IPS-20b (cell line): Measurements from ENCODE around the gene SLC50A1.

Experiments used
- H3K27ac ChIP-seq: one replicate; pipeline ENCODE4 v1.5.1; 2013; ENCODE audit warnings: low read length
- H3K27me3 ChIP-seq: 2 replicates; pipeline ENCODE4 v1.6.1; 2013; ENCODE audit warnings: mild to moderate bottlenecking, low read length, inconsistent platforms; ENCODE audit not compliant: insufficient read depth
- H3K36me3 ChIP-seq: 2 replicates; pipeline ENCODE4 v1.6.1; 2013; ENCODE audit warnings: low read depth, mild to moderate bottlenecking, inconsistent platforms, low read length, moderate library complexity; ENCODE audit not compliant: insufficient read depth
- H3K4me1 ChIP-seq: 2 replicates; pipeline ENCODE4 v1.6.1; 2013; ENCODE audit warnings: mild to moderate bottlenecking, control low read depth, inconsistent platforms, low read length, moderate library complexity; ENCODE audit not compliant: insufficient read depth
- H3K4me3 ChIP-seq: 2 replicates; pipeline ENCODE4 v1.5.1; 2013; ENCODE audit warnings: mild to moderate bottlenecking, low read length, inconsistent platforms
- H3K9ac ChIP-seq: 2 replicates; pipeline ENCODE4 v1.6.1; 2013; ENCODE audit warnings: low read depth, mild to moderate bottlenecking, inconsistent platforms, low read length, moderate library complexity
- H3K9me3 ChIP-seq: 2 replicates; pipeline ENCODE4 v1.6.1; 2013; ENCODE audit warnings: mild to moderate bottlenecking, low read depth, low read length, inconsistent platforms; ENCODE audit not compliant: insufficient read depth

SLC50A1 gene

DNA sequence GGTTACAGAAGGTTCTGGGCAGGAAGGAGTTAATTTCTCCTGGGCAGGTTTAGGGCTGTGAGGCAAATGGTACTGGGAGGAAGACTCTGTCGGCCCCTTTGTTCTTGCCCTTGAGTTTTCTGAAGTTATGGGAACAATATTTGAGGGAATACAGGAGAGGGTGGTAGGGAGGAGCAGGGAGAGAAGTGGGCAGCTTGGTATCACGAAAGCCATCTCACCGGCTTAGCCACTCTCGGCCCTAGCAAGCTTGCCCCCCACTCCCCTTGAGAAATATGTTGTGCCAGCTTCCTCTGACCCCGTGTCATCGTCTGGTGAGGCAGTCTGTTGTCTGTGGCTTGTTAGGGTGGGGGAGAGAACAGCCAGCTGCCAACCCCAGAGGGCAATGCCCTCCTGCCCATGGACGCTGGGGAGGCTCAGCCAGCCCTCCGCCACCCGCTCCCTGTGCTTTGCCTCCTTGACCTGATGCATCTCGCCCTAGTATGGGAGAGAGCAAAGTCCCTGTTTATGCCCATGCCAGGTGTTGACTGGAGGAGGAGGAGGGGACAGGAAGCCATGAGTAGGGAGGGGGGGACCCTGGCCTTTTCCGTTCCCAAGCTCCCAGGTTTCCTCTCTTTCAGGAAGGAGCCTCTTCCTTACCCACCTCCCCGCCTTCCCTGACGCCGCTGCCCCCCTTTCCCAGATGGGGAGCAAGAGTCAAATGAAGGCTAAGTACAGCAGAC lies 6.7 kb upstream of the SLC50A1 start:
- Histone ChIP-seq H3K9ac (peak overlapping the region; percentile 36; the same call in 1 of the 2 replicates), H3K27me3 (peaks cover 79% of the 10 kb centered on the region), H3K4me3 (peak overlapping the region; percentile 63), H3K4me1 (peaks cover 39% of the 10 kb centered on the region), H3K9me3 (no peaks in the 10 kb centered on the region), H3K36me3 (peaks cover 6% of the 10 kb centered on the region), H3K27ac (no peak overlapping the region)

DNA sequence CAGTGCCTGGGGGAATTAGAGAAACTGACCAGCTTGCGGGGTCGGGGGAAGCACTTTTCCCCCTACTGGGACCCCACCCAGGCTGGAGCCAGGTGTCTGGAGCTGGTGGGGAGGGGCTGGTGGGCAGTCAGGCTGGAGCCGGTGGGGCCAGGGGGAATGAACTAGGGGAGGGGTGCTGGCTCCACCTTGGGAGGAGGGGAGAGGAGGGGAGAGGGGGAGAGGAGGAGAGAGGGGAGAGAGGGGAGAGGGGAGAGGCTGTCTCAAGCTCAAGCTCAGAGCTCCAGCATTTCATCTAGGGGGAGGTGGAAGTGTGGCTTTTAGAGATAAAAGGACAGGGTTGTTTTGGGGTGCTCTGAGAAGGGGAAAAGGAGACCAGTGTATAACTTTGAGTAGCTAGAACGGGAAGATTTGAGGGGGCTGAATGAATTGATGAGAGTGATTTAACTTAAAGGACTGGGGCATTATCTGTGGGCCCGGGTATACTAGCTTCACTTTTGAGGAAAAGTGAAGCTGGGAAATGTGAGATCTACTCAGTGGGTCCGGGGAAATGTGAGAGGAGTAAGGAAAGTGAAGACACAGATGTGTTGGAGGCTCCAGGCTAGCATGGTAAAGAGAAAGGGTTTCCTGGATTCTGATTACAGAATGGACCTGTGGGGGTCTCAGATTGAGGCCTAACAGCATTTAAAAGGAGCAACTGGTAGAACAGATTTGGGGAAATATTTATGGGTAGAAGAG lies 5.2 kb upstream of the SLC50A1 start:
- Histone ChIP-seq H3K4me1 (peaks cover 30% of the 10 kb centered on the region), H3K9ac (peak overlapping the region; percentile 58; the same call in 1 of the 2 replicates), H3K27ac (no peak overlapping the region), H3K27me3 (peaks cover 63% of the 10 kb centered on the region), H3K4me3 (peak overlapping the region; percentile 63; the same call in 1 of the 2 replicates), H3K36me3 (peaks cover 6% of the 10 kb centered on the region), H3K9me3 (no peaks in the 10 kb centered on the region)

DNA sequence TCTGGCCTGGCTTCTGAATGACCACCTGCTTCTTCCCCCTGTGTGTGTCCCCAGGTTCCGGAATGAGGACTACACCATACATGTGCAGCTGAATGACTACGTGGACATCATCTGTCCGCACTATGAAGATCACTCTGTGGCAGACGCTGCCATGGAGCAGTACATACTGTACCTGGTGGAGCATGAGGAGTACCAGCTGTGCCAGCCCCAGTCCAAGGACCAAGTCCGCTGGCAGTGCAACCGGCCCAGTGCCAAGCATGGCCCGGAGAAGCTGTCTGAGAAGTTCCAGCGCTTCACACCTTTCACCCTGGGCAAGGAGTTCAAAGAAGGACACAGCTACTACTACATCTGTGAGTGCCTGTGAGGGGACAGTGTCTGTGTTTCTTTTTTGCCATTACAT lies 4.4 kb upstream of the SLC50A1 start:
- H3K4me1 ChIP-seq: peaks cover 30% of the 10 kb centered on the region
- no peak overlapping the region for H3K27ac ChIP-seq
- no peaks in the 10 kb centered on the region for H3K9me3 ChIP-seq
- peaks cover 55% of the 10 kb centered on the region for H3K27me3 ChIP-seq
- no peak overlapping the region for H3K9ac ChIP-seq
- H3K36me3 ChIP-seq: peaks cover 6% of the 10 kb centered on the region
- H3K4me3 ChIP-seq: no peak overlapping the region

DNA sequence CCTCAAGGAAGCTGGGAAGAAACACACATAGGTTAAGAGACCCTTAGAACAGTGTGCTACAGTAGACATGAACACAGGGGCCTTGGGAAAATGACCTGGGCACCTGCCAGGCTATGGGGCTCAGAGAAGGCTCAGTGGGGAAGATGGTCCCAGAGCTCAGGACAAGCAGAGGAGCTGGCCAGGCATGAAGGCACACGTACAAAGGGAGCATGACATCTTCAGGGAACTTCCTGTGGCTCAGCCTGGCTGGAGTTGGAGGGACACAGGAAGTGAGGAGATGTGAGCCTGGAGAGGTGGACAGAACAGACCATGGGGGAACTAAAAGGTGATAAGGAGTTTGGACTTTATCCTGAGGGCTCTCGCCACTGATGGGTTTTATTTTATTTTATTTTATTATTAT lies 3.8 kb upstream of the SLC50A1 start:
- Histone ChIP-seq H3K27ac (no peak overlapping the region), H3K4me1 (peaks cover 28% of the 10 kb centered on the region), H3K9ac (no peak overlapping the region)

DNA sequence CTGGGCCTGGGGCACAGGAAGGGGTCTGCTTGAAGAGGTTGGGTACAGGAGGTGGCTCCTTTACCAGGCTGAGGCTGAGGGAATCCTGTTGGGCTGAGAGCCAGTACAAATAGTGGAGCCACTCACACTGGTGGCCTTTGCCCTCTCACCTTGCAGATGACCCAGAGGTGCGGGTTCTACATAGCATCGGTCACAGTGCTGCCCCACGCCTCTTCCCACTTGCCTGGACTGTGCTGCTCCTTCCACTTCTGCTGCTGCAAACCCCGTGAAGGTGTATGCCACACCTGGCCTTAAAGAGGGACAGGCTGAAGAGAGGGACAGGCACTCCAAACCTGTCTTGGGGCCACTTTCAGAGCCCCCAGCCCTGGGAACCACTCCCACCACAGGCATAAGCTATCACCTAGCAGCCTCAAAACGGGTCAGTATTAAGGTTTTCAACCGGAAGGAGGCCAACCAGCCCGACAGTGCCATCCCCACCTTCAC lies 1.8 kb upstream of the SLC50A1 start:
- H3K9ac ChIP-seq: no peak overlapping the region
- no peak overlapping the region for H3K27ac ChIP-seq
- H3K27me3 ChIP-seq: peaks cover 29% of the 10 kb centered on the region
- H3K4me3 ChIP-seq: no peak overlapping the region
- H3K36me3 ChIP-seq: peaks cover 14% of the 10 kb centered on the region
- no peaks in the 10 kb centered on the region for H3K9me3 ChIP-seq
- H3K4me1 ChIP-seq: peaks cover 17% of the 10 kb centered on the region

More for the DNA sequence above, 3.8 kb upstream of the SLC50A1 start:
- H3K9me3 ChIP-seq: no peaks in the 10 kb centered on the region
- peaks cover 6% of the 10 kb centered on the region for H3K36me3 ChIP-seq
- H3K4me3 ChIP-seq: no peak overlapping the region
- peaks cover 49% of the 10 kb centered on the region for H3K27me3 ChIP-seq

DNA sequence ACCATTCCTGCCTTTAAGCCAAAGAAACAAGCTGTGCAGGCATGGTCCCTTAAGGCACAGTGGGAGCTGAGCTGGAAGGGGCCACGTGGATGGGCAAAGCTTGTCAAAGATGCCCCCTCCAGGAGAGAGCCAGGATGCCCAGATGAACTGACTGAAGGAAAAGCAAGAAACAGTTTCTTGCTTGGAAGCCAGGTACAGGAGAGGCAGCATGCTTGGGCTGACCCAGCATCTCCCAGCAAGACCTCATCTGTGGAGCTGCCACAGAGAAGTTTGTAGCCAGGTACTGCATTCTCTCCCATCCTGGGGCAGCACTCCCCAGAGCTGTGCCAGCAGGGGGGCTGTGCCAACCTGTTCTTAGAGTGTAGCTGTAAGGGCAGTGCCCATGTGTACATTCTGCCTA lies 1.3 kb upstream of the SLC50A1 start:
- Histone ChIP-seq H3K4me3 (peak overlapping the region; percentile 98; the same call in 1 of the 2 replicates), H3K36me3 (peaks cover 15% of the 10 kb centered on the region), H3K9ac (no peak overlapping the region)

DNA sequence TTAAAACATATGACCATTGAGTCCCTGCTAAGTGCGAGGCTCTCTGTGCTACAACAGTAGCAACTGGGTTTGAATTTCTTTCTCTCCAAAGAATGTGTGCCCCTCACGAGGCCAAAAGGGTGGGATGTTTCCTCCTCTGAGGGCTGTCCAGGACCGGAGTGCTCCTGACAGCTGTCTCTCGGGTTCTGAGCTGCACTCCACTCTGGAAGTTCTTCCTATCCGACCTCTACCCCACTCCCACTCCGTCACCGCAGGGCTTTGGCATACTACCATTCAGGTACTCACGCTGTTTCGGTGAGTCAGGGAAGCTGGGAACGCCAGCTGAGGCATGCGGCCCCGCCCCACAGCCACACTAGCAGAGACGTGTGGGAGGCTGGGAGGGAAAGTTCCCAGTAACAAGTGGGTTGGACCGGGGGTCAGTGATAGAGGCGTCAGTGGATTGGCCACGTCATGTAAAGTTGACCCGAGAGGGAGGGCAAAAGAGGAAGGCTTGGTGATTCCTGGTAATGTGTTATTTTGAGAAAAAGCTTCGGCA lies 705 bp upstream of the SLC50A1 start:
- H3K27me3 ChIP-seq: peaks cover 18% of the 10 kb centered on the region
- H3K27ac ChIP-seq: peak overlapping the region; percentile 35
- H3K36me3 ChIP-seq: peaks cover 15% of the 10 kb centered on the region
- H3K4me1 ChIP-seq: peaks cover 9% of the 10 kb centered on the region
- H3K9ac ChIP-seq: peak overlapping the region; percentile 96; the same call in 1 of the 2 replicates
- peak overlapping the region; percentile 98 for H3K4me3 ChIP-seq
- no peaks in the 10 kb centered on the region for H3K9me3 ChIP-seq

More for the DNA sequence above, 1.3 kb upstream of the SLC50A1 start:
- H3K27me3 ChIP-seq: peaks cover 25% of the 10 kb centered on the region
- H3K9me3 ChIP-seq: no peaks in the 10 kb centered on the region
- peaks cover 13% of the 10 kb centered on the region for H3K4me1 ChIP-seq
- H3K27ac ChIP-seq: no peak overlapping the region

DNA sequence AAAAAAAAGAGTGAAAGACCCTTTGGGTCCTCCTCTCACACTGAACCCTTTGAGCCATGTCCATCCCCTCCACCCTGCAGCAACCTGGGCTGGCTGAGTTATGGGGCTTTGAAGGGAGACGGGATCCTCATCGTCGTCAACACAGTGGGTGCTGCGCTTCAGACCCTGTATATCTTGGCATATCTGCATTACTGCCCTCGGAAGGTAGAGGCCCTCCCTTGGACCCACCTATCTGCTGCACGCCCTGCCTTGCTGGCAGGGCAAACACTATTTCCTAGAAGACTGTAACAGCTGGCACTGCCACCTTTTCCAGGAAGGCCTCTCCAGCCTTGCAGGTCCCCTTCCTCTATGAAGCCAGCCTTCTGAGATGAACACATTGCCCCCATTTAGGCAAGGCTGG lies 1.1 kb downstream of the SLC50A1 start:
- H3K27me3 ChIP-seq: peaks cover 5% of the 10 kb centered on the region
- H3K9me3 ChIP-seq: no peaks in the 10 kb centered on the region
- peaks cover 12% of the 10 kb centered on the region for H3K36me3 ChIP-seq
- H3K9ac ChIP-seq: peak overlapping the region; percentile 96; the same call in 1 of the 2 replicates
- H3K4me1 ChIP-seq: peaks cover 3% of the 10 kb centered on the region; the same call in 1 of the 2 replicates
- H3K27ac ChIP-seq: no peak overlapping the region
- H3K4me3 ChIP-seq: peak overlapping the region; percentile 98

DNA sequence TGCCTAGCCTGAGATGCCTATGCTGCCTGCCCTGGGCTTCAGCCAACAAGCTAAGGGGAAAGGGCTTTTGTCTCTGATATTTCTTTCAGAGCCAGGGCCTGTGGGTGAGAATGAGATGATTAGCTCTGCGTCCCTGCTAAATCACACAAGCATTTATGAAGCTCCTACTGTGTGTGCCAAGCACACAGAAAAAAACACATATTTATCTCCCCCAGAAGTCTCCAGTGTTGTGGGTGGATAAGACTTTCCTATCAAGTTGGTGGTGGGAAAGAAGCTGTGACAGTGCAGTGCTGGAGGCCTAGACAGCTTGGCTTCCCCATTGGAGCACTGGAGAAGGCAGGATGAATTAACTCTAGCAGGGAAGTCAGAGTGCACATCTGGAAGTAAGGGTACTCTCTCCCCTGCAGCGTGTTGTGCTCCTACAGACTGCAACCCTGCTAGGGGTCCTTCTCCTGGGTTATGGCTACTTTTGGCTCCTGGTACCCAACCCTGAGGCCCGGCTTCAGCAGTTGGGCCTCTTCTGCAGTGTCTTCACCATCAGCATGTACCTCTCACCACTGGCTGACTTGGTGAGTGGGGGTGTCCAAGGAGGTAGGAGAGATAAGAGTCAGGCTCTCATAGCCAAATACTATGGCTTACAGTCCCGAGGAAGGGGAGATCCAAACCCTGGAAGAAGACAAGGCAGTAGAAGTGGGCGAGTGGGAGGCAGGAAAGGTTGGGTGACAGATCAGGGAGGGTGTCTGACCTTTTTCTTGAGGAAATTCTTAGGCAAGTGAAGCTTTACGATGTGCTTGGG lies 1.7 kb downstream of the SLC50A1 start:
- Histone ChIP-seq H3K4me1 (peaks cover 3% of the 10 kb centered on the region; the same call in 1 of the 2 replicates), H3K27me3 (peaks cover 5% of the 10 kb centered on the region), H3K4me3 (peak overlapping the region; percentile 98; the same call in 1 of the 2 replicates), H3K9me3 (no peaks in the 10 kb centered on the region), H3K36me3 (peaks cover 9% of the 10 kb centered on the region), H3K27ac (no peak overlapping the region), H3K9ac (peak overlapping the region; percentile 96; the same call in 1 of the 2 replicates)

DNA sequence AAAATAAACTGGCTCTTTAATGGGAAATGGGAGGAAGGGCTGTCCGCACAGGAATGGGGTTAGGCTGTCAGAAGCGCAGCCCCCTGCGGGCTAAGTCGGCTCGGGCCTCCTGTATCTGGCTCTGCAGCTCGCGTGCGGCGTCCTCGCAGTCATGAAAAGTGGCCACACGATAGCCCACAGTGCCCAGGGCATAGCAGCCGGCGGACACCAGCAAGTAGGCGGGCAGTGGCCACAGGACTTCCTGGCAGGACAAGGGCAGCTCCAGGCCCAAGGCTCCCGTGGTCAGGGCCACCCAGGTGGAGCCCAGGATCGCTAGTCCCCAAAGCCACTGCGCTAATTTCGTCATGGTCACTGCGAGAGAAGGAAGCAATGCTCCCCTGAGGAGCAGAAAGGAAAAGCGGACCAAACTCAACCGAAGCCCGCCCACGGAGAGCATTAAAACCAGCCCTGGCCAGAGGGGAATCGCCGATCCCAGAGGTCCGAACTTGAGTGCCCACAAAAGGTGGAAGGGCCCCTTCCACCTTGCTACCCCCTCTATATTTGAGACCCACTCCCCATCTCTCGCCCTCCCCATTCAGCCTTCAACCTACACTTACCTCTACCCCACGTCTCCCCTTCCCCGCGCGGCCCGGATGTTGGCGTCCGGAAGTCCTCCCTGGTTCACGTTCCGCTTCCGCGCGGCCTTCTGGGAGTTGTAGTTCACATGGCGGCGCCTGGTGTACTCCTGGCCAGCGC lies 4.4 kb downstream of the SLC50A1 start, which contains the start of gene DPM3:
Gene DPM3, minus strand, starts transcription at position 637 of the 735 bp plus-strand sequence. Its CDS starts 291 bp downstream, at position 346.
- peaks cover 9% of the 10 kb centered on the region for H3K36me3 ChIP-seq
- H3K27ac ChIP-seq: no peak within 1 kb of the TSS
- H3K4me1 ChIP-seq: 0 out of 2 replicates have a peak, but pooled peaks cover 3% of the 10 kb centered on the region
- H3K9me3 ChIP-seq: no peaks in the 10 kb centered on the region
- H3K4me3 ChIP-seq: peak within 1 kb of the TSS; percentile 84
- peaks cover 5% of the 10 kb centered on the region for H3K27me3 ChIP-seq
- peak within 1 kb of the TSS; percentile 82 for H3K9ac ChIP-seq
